ENCODE data around the gene PPT2.
"Not testable (repeated sequence)": the region's sequence is repeated elsewhere in the genome, so short reads cannot be mapped to it uniquely, and the experiment has no call there.

PPT2 gene

DNA sequence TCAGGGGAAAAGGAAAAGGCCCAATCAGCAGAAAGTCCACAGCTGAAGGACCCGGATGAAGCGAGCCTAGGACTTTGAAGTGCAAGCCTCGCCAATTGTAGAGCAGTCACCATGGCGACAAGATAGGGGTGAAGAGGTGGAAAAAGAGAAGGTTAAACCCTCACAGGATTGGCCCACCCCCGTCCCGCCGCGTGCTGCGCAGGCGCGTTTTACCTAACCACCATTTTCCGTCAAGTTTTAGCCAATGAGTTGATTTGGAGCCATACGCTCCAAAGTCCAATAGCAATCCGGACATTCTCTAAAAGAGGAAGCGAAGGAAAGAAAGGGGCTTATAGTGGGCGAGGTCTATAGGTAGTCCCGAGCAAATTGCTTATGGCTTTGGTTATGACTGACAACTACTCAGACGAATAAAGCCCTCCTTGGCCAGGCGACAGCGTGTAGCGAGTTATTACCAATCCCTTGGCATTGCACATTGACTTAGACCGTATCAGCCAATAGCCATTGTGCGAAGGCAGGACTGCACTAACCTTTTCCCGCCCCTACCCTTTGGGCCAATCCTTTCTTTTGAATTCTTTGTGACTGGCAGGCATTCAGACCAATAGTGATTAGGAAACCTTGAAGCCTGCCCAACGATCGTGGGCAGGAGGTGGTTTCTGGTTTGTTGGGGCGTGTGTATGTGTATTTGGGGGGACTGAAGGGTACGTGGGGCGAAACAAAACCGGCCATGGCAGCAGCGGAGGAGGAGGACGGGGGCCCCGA, 24.0 kb downstream of the PPT2 start, which contains the start of gene RNF5:
TSS of gene RNF5 (plus strand) at position 618 of the 759 bp plus-strand sequence. CDS start at position 725, 107 bp downstream.
- peak; percentile 100 for DNase-seq

DNA sequence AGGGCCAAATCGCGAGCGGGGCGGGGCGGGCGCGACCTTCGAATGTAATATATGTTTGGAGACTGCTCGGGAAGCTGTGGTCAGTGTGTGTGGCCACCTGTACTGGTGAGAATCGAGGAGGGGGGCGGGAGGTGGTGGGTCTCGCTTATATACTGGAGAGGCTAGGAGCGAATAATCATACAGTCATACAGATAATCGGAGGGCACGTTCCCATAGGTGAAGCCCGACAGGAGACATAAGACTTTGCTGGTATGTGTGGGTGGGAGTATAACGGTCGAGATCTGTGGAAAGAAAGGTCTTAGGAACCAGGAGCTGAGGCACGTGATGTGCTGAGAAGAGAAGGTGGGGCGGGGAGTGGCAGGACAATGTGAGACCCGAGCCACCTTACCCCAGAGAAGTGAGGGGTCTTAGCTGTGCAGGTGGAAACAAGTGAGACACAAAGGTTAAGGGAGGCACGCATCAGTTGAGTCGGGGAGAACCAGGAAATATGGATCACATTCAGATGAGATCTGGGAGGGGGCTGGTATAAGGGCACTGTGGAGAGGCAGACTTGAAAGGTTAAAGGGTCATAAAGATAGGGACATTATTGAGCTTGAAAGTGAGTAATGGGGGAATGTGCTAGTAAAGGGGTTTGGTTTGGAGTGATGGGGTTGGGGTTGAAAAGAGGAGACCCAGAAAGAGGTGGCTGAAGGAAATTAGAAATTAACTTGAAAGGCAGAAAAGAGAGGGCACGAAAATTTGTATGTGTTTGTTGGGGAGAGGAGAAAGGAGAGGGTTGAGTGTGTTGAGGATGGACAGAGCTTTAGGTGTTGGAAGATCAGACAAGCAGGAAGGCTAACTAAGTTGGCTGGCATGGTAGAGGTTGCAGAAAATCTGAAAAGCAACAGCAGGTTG, 24.9 kb downstream of the PPT2 start:
- DNase-seq: peak; percentile 43

DNA sequence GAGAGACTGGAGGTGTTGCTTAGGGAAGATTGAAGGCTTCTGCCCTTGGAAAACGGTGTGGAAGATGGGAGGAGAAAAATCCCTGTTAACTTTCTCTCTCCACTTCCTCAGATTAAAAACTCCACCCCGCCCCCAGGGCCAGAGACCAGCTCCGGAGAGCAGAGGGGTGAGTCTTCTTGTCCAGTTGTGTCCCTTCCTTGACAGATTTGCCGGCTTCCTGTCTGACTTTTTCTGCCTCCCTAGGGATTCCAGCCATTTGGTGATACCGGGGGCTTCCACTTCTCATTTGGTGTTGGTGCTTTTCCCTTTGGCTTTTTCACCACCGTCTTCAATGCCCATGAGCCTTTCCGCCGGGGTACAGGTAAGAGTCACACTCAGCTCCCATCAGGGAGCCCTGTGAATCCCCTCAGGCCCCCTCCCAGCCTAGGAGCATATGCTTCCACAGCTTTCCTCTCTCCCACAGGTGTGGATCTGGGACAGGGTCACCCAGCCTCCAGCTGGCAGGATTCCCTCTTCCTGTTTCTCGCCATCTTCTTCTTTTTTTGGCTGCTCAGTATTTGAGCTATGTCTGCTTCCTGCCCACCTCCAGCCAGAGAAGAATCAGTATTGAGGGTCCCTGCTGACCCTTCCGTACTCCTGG, 25.9 kb downstream of the PPT2 start:
- no peak for DNase-seq

DNA sequence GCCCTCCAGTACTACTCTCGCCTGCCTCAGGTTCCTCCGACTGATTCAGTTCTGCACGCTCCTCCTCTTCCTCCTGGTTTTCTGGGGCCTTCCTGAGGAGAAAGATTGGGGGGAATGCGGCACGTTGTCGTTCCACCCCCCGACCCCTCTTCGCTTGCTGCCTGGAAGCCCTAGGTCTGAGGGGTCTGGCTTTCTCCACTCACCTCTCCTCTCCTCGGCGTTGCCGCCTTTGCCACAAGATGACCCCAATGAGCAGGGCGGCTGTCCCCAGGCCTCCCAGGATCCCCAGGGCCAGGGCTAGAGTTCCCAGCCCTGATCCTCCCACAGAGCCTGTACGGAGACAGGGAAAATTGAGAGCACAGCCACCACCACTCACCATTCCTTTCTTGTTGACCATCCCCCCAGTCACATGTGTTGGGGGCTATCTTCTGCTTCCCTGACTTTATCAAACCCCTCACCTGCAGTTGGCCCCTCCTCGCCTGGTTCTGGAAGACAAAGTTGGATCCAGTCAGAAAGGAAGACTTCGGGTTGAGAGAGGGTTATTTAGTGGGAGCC, 27.3 kb downstream of the PPT2 start:
- DNase-seq: no peak

DNA sequence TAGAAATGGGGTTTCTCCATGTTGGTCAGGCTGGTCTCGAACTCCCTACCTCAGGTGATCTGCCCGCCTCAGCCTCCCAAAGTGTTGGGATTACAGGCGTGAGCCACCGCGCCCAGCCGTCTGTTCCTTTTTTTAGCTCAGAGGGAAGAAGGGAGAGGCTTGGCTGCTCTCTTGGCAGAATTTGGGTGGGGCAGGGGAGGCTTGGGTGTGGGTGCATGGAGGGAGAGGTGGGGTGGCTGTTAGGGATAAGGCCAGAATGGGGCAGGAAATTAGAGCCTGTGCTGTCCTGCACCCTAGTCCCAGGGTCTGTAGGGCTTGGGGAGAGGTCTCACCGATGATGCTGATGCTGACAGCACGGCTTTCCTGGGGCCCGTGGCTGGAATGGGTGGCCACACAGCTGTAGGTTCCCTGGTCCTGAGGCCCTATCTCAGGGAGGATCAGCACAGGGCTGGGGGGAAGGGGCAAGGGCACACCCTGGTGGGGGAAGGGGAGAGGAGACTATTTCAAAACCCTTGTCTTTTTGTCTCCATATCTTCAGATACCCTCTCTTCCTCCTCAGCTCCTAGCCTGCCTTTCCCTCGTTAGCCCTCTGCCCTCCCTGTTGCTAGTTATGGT, 28.1 kb downstream of the PPT2 start:
- DNase-seq: peak; percentile 81

DNA sequence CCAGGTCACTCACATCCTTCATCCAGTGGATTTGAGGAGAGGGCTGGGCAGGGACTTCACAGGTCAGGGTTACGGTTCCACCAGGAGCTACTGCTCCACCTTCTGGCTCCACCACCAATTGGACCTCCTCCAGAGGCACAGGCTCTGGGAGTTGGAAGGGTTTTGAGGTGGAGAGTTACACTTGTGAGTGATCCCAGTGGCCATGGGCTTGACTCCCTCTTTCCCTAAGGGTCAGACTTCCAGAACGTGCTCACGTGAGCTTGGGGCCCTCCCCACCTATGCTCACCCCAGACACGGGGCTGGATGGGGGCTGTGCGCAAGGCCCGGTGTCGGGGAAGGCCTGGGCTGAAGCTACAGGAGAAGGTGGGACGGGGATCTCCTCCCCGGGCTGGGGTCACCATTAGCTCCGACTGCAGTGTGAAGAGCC, 28.6 kb downstream of the PPT2 start:
- peak; percentile 40 for DNase-seq

GRCh38 chr6:32183030-32183429, 29.1 kb downstream of the PPT2 start:
- no peak for DNase-seq

DNA sequence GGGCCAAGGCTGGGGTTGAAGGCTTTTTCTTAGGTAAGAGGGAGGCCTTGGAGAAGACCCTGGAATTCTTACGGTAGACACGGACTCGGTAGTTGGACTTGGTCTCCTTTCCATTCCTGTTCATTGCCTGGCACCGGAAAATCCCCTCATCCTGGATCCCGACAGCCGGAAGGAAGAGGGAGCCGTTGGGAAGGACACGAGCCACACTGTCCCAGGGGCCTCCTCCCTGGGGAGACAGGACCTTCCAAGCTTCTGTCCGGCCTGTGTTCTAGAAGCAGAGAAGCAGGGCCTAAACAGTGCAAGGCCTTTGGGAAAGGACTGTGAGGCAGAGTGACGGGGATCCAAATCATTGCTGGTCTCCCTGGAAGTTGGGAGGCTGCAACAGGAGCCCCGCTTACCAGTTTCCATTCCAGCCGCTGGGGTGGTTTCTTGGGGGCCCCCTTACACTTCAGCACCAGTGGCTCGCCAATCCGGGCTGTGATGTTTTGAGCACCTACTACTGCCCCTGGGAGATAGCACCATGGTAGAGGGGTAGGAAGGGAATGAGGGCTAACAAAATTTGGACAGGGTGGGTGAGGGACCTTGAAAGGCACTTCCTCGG, 29.6 kb downstream of the PPT2 start:
- DNase-seq: no peak

GRCh38 chr6:32184084-32184640, 30.2 kb downstream of the PPT2 start, which contains the start of gene AGER:
AGER (minus strand) TSS chr6:32184253; CDS start chr6:32184222, 31 bp downstream.
- no peak for DNase-seq

DNA sequence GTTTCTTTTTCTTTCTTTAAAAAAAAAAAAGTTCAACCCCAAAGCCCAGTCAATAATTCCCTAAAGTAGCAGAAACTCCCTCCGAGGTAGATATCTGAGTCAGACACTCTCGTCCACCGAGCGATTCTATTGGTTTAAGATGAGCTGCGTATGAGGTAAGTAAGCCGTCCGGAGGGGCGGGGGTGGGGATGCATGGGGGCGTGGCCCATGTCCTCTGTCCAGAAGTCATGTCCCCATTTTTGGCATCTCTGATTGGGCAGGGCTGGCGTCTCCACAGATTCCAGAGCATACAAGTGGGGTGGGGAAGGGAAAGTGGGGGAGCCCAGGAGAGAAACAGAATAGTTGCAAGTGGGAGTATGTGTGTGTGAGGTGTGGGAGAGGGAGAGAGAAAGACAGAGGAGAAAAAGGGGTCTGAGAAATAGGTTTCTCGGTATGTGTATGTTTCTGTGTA, 31.8 kb downstream of the PPT2 start:
- DNase-seq: peak; percentile 88

GRCh38 chr6:32186151-32186840, 32.4 kb downstream of the PPT2 start:
- not testable (repeated sequence) for DNase-seq

DNA sequence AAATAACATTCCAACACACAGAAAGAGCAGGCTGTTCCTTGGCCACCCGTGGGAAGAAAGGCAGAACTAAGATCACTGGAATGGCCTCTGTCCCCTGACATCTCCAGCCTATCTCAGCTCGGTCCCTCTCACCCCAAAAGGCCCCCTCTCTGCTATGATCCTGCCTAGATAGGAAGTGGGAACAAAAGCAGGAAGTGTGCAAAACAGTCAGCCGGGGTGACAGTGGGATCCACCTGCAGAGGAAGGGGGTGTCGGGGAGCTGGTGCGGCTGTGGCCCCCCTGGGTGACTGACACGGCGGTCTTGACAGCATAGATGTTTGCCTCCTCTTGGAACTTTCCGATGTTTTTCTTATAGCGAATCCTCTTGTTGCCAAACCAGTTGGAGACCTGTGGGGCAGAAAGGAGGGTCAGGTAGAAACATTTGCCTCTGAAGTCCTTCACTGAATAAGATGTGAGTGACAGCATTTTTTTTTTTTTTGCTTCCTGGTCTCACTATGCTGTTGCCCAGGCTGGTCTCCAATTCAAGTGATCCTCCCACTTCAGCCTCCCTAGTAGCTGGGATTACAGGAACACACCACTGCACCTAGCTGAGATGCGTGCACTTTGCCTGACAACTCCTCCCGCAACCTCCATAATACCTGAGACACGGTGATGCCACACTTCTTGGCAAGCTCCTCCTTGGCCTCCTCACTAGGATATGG, 33.2 kb downstream of the PPT2 start:
- no peak for DNase-seq

- DNase-seq: not testable (repeated sequence)
These were observed 33.9 kb downstream of the PPT2 start for GRCh38 chr6:32187725-32188380.

DNA sequence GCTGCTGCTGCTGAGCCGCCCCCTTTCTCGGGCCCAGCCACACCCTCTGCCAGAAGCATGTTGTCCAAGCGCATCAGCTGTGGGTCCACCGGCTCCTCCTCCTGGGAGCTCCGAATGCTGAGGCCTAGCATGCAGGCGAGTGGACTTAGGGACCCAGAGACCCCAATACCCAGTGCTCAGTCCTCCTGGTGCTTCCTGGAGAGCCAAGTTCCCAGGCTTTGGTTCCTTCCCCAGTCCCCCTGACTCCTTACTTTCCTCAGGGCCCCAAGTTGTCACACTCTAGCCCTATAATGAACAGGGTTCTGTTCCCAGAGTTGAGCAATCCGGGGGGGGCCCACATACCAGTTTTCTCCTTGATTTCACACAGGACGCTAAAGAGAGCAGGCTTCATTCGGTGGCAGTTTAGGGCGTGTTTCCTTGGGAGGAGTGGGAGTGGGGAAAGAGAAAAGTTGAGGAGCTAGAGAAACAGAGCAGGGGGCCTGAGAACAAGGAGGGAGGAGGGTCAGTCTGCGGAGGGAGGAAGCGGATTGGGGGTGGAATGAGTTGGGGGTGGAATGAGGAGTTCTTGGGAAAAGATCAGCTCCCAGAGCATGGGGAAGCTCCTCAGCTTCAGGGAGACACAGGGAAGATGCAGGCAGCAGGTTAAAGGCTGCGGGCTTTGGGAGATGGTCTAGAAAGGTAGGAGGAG, 34.6 kb downstream of the PPT2 start:
- no peak for DNase-seq

DNA sequence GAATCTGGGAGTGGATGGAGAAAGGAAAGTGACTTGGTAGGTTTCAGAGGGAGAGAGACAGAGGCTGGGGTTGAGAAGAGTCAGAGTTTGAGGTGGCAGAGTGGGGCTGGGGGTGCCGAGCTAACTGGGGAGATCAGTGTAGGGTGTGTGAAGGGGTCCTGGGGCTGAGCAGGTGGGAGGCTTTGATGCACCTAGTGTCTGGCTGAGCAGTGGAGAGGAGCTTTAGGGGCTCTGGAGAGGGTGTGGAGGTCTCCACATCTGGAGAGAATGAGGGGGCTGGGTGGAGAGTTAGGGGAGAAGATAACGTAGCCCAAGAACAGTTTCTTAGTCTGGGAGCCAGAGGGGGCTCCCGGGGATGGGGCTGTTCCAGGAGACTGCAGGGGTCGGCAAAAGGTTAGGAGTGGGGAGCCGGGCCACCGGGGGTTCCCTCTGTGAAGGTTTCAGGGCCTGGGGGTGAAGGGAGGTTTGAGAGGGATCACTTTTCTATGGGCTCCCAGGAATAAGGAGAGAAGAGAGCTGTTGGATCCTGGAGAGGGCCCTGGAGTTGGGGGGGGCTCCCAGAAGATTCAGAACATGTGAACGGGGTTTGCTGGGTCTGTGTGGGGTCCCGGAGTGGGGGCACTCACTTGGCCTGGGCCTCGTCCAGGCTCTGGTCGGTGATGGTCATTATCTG, 35.3 kb downstream of the PPT2 start:
- no peak for DNase-seq

DNA sequence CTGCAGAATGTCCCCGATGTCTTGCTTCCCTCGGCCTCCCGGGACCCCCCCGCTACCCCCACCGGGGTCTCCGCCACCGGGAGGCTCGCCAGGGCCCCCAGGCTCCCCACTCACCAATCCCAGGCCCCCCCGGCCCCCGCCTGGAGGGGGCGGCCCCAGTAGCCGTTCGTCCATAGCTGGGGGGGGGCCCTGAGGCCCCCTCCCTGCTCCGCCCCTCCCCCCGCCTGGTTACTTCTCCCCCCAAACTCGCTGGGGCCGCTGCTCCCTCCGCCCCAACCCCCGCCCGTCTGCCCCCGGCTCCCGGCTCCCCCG, 35.8 kb downstream of the PPT2 start:
- no peak for DNase-seq

DNA sequence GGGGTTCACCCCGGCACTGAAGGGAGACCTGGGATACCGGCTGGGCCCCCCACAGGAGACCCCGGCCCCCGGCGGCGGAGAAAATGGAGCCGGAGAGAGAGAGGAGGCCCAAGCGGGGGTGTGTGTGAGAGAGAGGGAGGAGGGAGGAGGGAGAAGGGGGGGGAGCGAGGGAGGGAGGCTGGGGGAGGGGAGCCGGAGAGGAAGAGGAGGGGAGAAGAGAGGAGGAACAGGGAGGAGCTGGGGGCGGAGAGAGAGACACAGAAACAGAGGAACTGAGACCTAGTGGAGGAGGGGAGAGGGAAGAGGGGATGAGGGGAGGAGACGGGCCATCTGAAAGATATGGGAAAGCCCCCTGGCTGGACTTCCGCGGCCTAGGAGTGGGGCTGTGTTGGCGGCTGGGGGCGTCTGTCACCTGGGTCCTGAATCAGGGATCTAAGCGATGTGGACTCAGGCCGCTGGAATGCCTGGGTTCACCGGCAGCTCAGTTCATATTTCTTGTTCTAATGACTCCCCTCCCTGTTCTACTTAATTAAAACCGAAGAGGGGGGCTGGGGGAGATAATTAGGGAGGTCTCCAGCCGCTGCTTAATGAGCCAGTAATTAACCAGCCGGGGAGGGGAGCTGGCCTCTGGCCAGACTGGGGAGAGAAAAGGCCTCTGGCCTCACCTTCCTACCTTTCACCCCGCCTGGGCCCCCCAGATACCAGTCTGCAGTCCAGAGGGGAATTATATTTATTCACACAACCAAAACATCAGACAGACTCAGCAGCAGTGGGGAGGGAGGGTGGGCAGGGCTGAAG, 36.3 kb downstream of the PPT2 start, which contains the start of gene PBX2:
TSS of gene PBX2 (minus strand) at position 149 of the 798 bp plus-strand sequence. CDS start 287 bp downstream, outside the sequence.
- peak; percentile 93 for DNase-seq
